ENCODE measurements around the gene STING1. TPM values are rescaled to one million over a fixed set of nuclear protein-coding genes. Genes with fewer than 3 reads are reported as not detected.
"Not testable (repeated sequence)": the region's sequence is repeated elsewhere in the genome, so short reads cannot be mapped to it uniquely, and the experiment has no call there.

STING1 gene
- polyA plus RNA-seq, 1 donor (not counting 4 experiments of a cell fraction or from before 2014, with no cell fraction given), result 25.2 TPM

DNA sequence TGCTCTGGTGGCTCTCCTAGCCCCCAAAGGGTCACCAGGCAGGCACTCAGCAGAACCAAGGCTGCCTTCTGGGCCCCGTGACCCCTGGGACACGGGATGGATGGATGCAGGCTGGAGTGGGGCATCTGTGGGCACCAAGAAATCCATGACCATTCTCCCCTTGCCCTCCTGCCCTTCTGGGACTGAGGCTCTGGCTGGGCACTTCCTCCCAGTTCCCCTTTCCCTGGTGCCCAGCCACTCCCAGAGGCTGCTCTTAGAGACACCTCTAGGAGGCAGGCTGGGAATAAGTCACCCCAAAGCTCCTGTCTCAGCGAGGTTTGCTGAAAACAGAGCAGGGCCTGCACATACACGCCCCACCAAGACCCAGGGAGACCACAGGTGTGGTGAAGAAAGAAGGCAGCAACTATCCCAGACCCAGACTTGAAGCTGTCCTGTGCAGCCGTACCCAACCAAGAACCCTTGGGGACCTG, 943 bp downstream of the STING1 start:
- FAIRE-seq (no peak), DNase-seq (ENCODE audit: low read depth, low spot score) (peak; percentile 71)
- no peaks in the 10 kb centered on the region for H3K27me3 ChIP-seq (ENCODE audit: control insufficient read depth, extremely low read depth, insufficient read depth, low read length)
- H3K9ac ChIP-seq (ENCODE audit: control insufficient read depth, extremely low read depth, insufficient read depth, low read length), result peak overlapping the region; percentile 92
- H3K9me3 ChIP-seq (ENCODE audit: control insufficient read depth, low read depth, low read length), result no peaks in the 10 kb centered on the region
- peaks cover 29% of the 10 kb centered on the region for H3K4me1 ChIP-seq (ENCODE audit: control insufficient read depth, extremely low read depth, insufficient read depth, low read length)
- peak overlapping the region; percentile 98 for H3K27ac ChIP-seq (ENCODE audit: control insufficient read depth, insufficient read depth, low read length)
- no peaks in the 10 kb centered on the region for H3K9me1 ChIP-seq (ENCODE audit: control insufficient read depth, extremely low read depth, insufficient read depth, low read length)
- no peaks in the 10 kb centered on the region for H4K20me1 ChIP-seq (ENCODE audit: control insufficient read depth, extremely low read depth, insufficient read depth, low read length)
- H3K36me3 ChIP-seq (ENCODE audit: control insufficient read depth in 2 of 2, extremely low read depth in 1 of 2, insufficient read depth in 2 of 2, low read length in 2 of 2), result peaks cover 13 to 14% of the 10 kb centered on the region in 2 experiments
- H3K4me2 ChIP-seq (ENCODE audit: control insufficient read depth, extremely low read depth, insufficient read depth, low read depth, low read length), result peak overlapping the region; percentile 99
- peak overlapping the region; percentile 48 to 81 (median 73) for H3K4me3 ChIP-seq (ENCODE audit: control insufficient read depth in 2 of 3, extremely low read depth in 1 of 3, insufficient read depth in 2 of 3, low read depth in 1 of 3, low read length in 3 of 3)
- dilution Hi-C loops (cut with MboI; ENCODE audit: extremely low pct_ligation_motif_present, low sequenced_read_pairs), result no loop called here
- H3K79me2 ChIP-seq (ENCODE audit: control insufficient read depth, insufficient read depth, low read length), result peaks cover 1% of the 10 kb centered on the region
- peak overlapping the region; percentile 94 for H2AFZ ChIP-seq (ENCODE audit: control insufficient read depth, low read length)
- TF ChIP-seq, protein P1, sequence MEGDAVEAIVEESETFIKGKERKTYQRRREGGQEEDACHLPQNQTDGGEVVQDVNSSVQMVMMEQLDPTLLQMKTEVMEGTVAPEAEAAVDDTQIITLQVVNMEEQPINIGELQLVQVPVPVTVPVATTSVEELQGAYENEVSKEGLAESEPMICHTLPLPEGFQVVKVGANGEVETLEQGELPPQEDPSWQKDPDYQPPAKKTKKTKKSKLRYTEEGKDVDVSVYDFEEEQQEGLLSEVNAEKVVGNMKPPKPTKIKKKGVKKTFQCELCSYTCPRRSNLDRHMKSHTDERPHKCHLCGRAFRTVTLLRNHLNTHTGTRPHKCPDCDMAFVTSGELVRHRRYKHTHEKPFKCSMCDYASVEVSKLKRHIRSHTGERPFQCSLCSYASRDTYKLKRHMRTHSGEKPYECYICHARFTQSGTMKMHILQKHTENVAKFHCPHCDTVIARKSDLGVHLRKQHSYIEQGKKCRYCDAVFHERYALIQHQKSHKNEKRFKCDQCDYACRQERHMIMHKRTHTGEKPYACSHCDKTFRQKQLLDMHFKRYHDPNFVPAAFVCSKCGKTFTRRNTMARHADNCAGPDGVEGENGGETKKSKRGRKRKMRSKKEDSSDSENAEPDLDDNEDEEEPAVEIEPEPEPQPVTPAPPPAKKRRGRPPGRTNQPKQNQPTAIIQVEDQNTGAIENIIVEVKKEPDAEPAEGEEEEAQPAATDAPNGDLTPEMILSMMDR (optimal IDR thresholded peaks at IDR 0.05 in 1 of 3, IDR thresholded peaks at IDR 0.05 in 1 of 3, conservative IDR thresholded peaks at IDR 0.05 in 1 of 3; ENCODE audit: extremely low read depth in 1 of 3, insufficient read depth in 2 of 3, low read length in 3 of 3), result peak in 2 of 3 experiments; percentile 49 to 62
- no peak for TF ChIP-seq EZH2 (IDR thresholded peaks at IDR 0.05; ENCODE audit: low read length)

DNA sequence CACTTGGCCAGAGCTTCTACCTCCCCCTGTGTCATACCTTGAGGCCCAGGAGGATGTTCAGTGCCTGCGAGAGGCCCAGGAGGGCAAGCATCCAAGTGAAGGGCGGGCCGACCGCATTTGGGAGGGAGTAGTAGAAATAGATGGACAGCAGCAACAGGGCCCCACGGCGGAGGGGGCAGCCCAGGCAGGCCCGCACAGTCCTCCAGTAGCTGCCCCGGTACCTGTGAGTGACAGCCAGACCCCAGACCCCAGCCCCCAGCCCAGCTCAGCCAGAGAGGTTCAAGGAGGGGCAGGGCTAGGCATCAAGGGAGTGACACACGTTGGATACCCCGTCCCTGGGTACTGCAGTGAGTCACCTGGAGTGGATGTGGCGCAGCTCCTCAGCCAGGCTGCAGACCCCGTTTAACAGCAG, 1.4 kb downstream of the STING1 start:
- peaks cover 1% of the 10 kb centered on the region for H3K79me2 ChIP-seq (ENCODE audit: control insufficient read depth, insufficient read depth, low read length)
- no peaks in the 10 kb centered on the region for H3K9me3 ChIP-seq (ENCODE audit: control insufficient read depth, low read depth, low read length)
- no peaks in the 10 kb centered on the region for H4K20me1 ChIP-seq (ENCODE audit: control insufficient read depth, extremely low read depth, insufficient read depth, low read length)
- dilution Hi-C loops (cut with MboI; ENCODE audit: extremely low pct_ligation_motif_present, low sequenced_read_pairs), result no loop called here
- no peak overlapping the region for H2AFZ ChIP-seq (ENCODE audit: control insufficient read depth, low read length)
- H3K27ac ChIP-seq (ENCODE audit: control insufficient read depth, insufficient read depth, low read length), result peak overlapping the region; percentile 98
- peaks cover 13 to 14% of the 10 kb centered on the region in 2 experiments for H3K36me3 ChIP-seq (ENCODE audit: control insufficient read depth in 2 of 2, extremely low read depth in 1 of 2, insufficient read depth in 2 of 2, low read length in 2 of 2)
- peaks cover 29% of the 10 kb centered on the region for H3K4me1 ChIP-seq (ENCODE audit: control insufficient read depth, extremely low read depth, insufficient read depth, low read length)
- FAIRE-seq (no peak), DNase-seq (ENCODE audit: low read depth, low spot score) (no peak)
- no peaks in the 10 kb centered on the region for H3K9me1 ChIP-seq (ENCODE audit: control insufficient read depth, extremely low read depth, insufficient read depth, low read length)
- H3K9ac ChIP-seq (ENCODE audit: control insufficient read depth, extremely low read depth, insufficient read depth, low read length), result peak overlapping the region; percentile 92
- peak overlapping the region; percentile 99 for H3K4me2 ChIP-seq (ENCODE audit: control insufficient read depth, extremely low read depth, insufficient read depth, low read depth, low read length)
- H3K4me3 ChIP-seq (ENCODE audit: control insufficient read depth in 2 of 3, extremely low read depth in 1 of 3, insufficient read depth in 2 of 3, low read depth in 1 of 3, low read length in 3 of 3), result peak overlapping the region; percentile 48 to 81 (median 73)
- TF ChIP-seq, protein P1 (optimal IDR thresholded peaks at IDR 0.05 in 1 of 3, IDR thresholded peaks at IDR 0.05 in 1 of 3, conservative IDR thresholded peaks at IDR 0.05 in 1 of 3; ENCODE audit: extremely low read depth in 1 of 3, insufficient read depth in 2 of 3, low read length in 3 of 3), result no peak
- no peaks in the 10 kb centered on the region for H3K27me3 ChIP-seq (ENCODE audit: control insufficient read depth, extremely low read depth, insufficient read depth, low read length)

DNA sequence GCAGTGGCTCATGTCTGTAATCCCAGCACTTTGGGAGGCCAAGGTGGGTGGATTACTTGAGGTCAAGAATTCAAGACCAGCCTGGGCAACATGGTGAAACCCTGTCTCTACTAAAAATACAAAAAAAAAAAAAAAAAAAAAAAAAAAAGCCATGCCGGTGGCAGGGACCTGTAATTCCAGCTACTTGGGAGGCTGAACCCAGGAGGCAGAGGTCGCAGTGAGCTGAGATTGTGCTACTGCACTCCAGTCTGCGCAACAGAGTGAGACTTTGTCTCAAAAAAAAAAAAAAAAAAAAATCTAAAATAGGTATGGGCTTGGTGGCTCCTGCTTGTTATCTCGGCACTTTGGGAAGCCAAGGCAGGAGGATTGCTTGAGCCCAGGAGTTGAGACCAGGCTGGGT, 2.8 kb downstream of the STING1 start:
- Histone ChIP-seq H3K4me1 (ENCODE audit: control insufficient read depth, extremely low read depth, insufficient read depth, low read length) (peaks cover 27% of the 10 kb centered on the region), H3K36me3 (ENCODE audit: control insufficient read depth in 2 of 2, extremely low read depth in 1 of 2, insufficient read depth in 2 of 2, low read length in 2 of 2) (peaks cover 19 to 21% of the 10 kb centered on the region in 2 experiments)
- FAIRE-seq; H3K9ac ChIP-seq (ENCODE audit: control insufficient read depth, extremely low read depth, insufficient read depth, low read length); H3K9me1 ChIP-seq (ENCODE audit: control insufficient read depth, extremely low read depth, insufficient read depth, low read length); H3K4me3 ChIP-seq (ENCODE audit: control insufficient read depth in 2 of 3, extremely low read depth in 1 of 3, insufficient read depth in 2 of 3, low read depth in 1 of 3, low read length in 3 of 3); H2AFZ ChIP-seq (ENCODE audit: control insufficient read depth, low read length); H3K79me2 ChIP-seq (ENCODE audit: control insufficient read depth, insufficient read depth, low read length); dilution Hi-C loops (cut with MboI; ENCODE audit: extremely low pct_ligation_motif_present, low sequenced_read_pairs); H3K9me3 ChIP-seq (ENCODE audit: control insufficient read depth, low read depth, low read length); H3K4me2 ChIP-seq (ENCODE audit: control insufficient read depth, extremely low read depth, insufficient read depth, low read depth, low read length); H3K27me3 ChIP-seq (ENCODE audit: control insufficient read depth, extremely low read depth, insufficient read depth, low read length); DNase-seq (ENCODE audit: low read depth, low spot score); H4K20me1 ChIP-seq (ENCODE audit: control insufficient read depth, extremely low read depth, insufficient read depth, low read length); H3K27ac ChIP-seq (ENCODE audit: control insufficient read depth, insufficient read depth, low read length): not testable (repeated sequence)
